HG02642 (cell line): ENCODE results near the gene PGK2.

ENCODE experiments used
- ATAC-seq: cut with Tn5 transposase; IDR thresholded peaks from one replicate; pipeline ENCODE4 v1.9.1; 2021; ENCODE audit warnings: mild to moderate bottlenecking; ENCODE audit not compliant: unreplicated experiment, poor library complexity

PGK2 gene

GRCh38 chr6:49743429-49743828 is 43.7 kb downstream of the PGK2 start:
- no peak for ATAC-seq

- ATAC-seq: no peak
Observed at GRCh38 chr6:49739423-49739822, 47.7 kb downstream of the PGK2 start.

GRCh38 chr6:49736017-49736508 is 51.0 kb downstream of the PGK2 start:
- no peak for ATAC-seq
